K562 (cell line): ENCODE measurements around the gene NTRK1. TPM values are rescaled to one million over a fixed set of nuclear protein-coding genes. Genes with fewer than 3 reads are reported as not detected.

Experiments used
- ATAC-seq: fragments of 200-7000 bp; cut with Tn5 transposase; 3 replicates; pipeline ENCODE4 v1.9.1; 2020; ENCODE audit warnings: moderate library complexity
- BruUV-seq: library from RNA; stranded (reverse); fragments of 400-500 nt; replicated peaks from 2 replicates; lab custom pipeline; 2021; lab: Mats Ljungman, UMichigan
- CTCF ChIA-PET: fragments of 300-600 bp; formaldehyde crosslinking; extraction: SDS; loops from one replicate; lab custom pipeline; 2021; ENCODE audit warnings: low intra/inter-chr PET ratio; lab: Yijun Ruan, JAX
- POLR2A ChIA-PET: fragments of 300-600, 350-650 bp; sonication (Branson Sonifier 250); formaldehyde crosslinking; extraction: SDS; loops from one replicate; lab custom pipeline; 2021; ENCODE audit warnings: antibody characterized with exemption, inconsistent platforms; lab: Yijun Ruan, JAX
- DNase-seq, 4 experiments: peaks; one replicate each; pipeline versions ENCODE4 v3.0.0 to v3.0.0-alpha.2; 2011 to 2018; ENCODE audit warnings: low spot score in 3 of 4, mixed read lengths in 3 of 4; ENCODE audit errors: extremely low read depth in 1 of 4
- FAIRE-seq: peaks from 2 replicates; lab custom pipeline; 2011; peaks lifted over from hg19 to GRCh38; lab: Jason Lieb, UNC
- H2AFZ ChIP-seq: 2 replicates; pipeline ENCODE4 v1.6.0; 2011; ENCODE audit warnings: low read depth, low read length, control low read depth, inconsistent platforms
- H3K27ac ChIP-seq: fragments of 200-600 bp; 3 replicates; pipeline ENCODE4 v1.8.0; 2011; ENCODE audit warnings: low read depth, mild to moderate bottlenecking, control low read depth, inconsistent platforms, low read length, moderate library complexity, mixed read lengths; ENCODE audit errors: extremely low read depth
- H3K27me3 ChIP-seq, 2 experiments: fragments of 300-600 bp in 1 of 2; 2 replicates in 1 of 2; 3 replicates in 1 of 2; pipeline versions ENCODE4 v1.6.0 to v1.8.0; 2011; ENCODE audit warnings: inconsistent platforms in 2 of 2, low read length in 2 of 2, mild to moderate bottlenecking in 1 of 2, mixed read lengths in 1 of 2, moderate library complexity in 1 of 2; ENCODE audit not compliant: control insufficient read depth in 2 of 2, insufficient read depth in 2 of 2
- H3K36me3 ChIP-seq: fragments of 300-600 bp; 3 replicates; pipeline ENCODE4 v1.8.0; 2011; ENCODE audit warnings: mild to moderate bottlenecking, low read length, inconsistent platforms; ENCODE audit not compliant: control insufficient read depth, insufficient read depth
- H3K4me1 ChIP-seq, 2 experiments: fragments of 200-600 bp in 1 of 2; replicated peaks in 1 of 2; 2 replicates in 1 of 2; 3 replicates in 1 of 2; pipeline versions ENCODE4 v1.5.1 to v1.8.0; 2011; ENCODE audit warnings: inconsistent platforms in 2 of 2, low read length in 2 of 2, mild to moderate bottlenecking in 1 of 2, mixed read lengths in 1 of 2, moderate library complexity in 1 of 2; ENCODE audit not compliant: control insufficient read depth in 2 of 2, insufficient read depth in 2 of 2
- H3K4me2 ChIP-seq: 2 replicates; pipeline ENCODE4 v1.6.1; 2011; ENCODE audit warnings: low read length, control low read depth, inconsistent platforms, mixed read lengths; ENCODE audit not compliant: insufficient read depth
- H3K4me3 ChIP-seq: fragments of 200-600 bp; sonication (generic), shearing (Covaris generic); 2 replicates; pipeline ENCODE4 v1.5.1; 2016; ENCODE audit warnings: control low read depth, inconsistent platforms
- H3K79me2 ChIP-seq: fragments of 200-600 bp; 3 replicates; pipeline ENCODE4 v1.8.0; 2011; ENCODE audit warnings: low read length, inconsistent platforms; ENCODE audit not compliant: control insufficient read depth, insufficient read depth
- H3K9ac ChIP-seq, 2 experiments: 2 replicates each; pipeline versions ENCODE4 v1.6.0 to v1.6.1; 2011; ENCODE audit warnings: low read depth in 2 of 2, low read length in 2 of 2, control low read depth in 1 of 2, inconsistent platforms in 1 of 2, mild to moderate bottlenecking in 1 of 2, mixed read lengths in 1 of 2; ENCODE audit not compliant: insufficient read depth in 1 of 2
- H3K9me1 ChIP-seq: one replicate; pipeline ENCODE4 v1.6.0; 2011; ENCODE audit warnings: inconsistent platforms, mild to moderate bottlenecking, low read length, moderate library complexity; ENCODE audit not compliant: control insufficient read depth, insufficient read depth
- H3K9me3 ChIP-seq: replicated peaks from 2 replicates; pipeline ENCODE4 v1.5.1; 2011; ENCODE audit warnings: low read depth, low read length, inconsistent platforms; ENCODE audit not compliant: control insufficient read depth, insufficient read depth
- H4K20me1 ChIP-seq: replicated peaks from 2 replicates; pipeline ENCODE4 v1.6.1; 2011; ENCODE audit warnings: low read length, inconsistent platforms, mixed read lengths; ENCODE audit not compliant: control insufficient read depth, insufficient read depth
- BCL6 ChIP-seq: fragments of 250-450 bp; sonication (Bioruptor Pico); IDR thresholded peaks from 2 replicates; pipeline ENCODE4 v1.4.0; 2020
- BCOR ChIP-seq: fragments of 450-650 bp; IDR thresholded peaks from 2 replicates; pipeline ENCODE4 v1.6.1; 2016
- CREB1 ChIP-seq, 2 experiments: sonication (generic) in 1 of 2; formaldehyde crosslinking in 1 of 2; IDR thresholded peaks; 2 replicates each; pipeline versions ENCODE4 v1.6.1 to v1.8.0; 2012 to 2022; ENCODE audit warnings: inconsistent platforms in 1 of 2, mild to moderate bottlenecking in 1 of 2, missing genetic modification reagents in 1 of 2, moderate library complexity in 1 of 2
- E2F3 ChIP-seq: fragments of 250-450 bp; sonication (Bioruptor Pico); IDR thresholded peaks from 2 replicates; pipeline ENCODE4 v1.4.0; 2020; ENCODE audit warnings: mild to moderate bottlenecking
- E2F6 ChIP-seq, 2 experiments: IDR thresholded peaks; 2 replicates each; pipeline ENCODE4 v1.6.1; 2011; ENCODE audit warnings: borderline replicate concordance in 1 of 2, control low read depth in 1 of 2, low read depth in 1 of 2, low read length in 1 of 2, mild to moderate bottlenecking in 1 of 2, mixed read lengths in 1 of 2, moderate library complexity in 1 of 2; ENCODE audit not compliant: insufficient read depth in 1 of 2, insufficient read length in 1 of 2, poor library complexity in 1 of 2, severe bottlenecking in 1 of 2; ENCODE audit errors: extremely low read depth in 1 of 2
- EWSR1 ChIP-seq: fragments of 450-650 bp; IDR thresholded peaks from 2 replicates; pipeline ENCODE4 v1.6.1; 2018; ENCODE audit warnings: borderline replicate concordance, mild to moderate bottlenecking, low read depth, moderate library complexity; ENCODE audit not compliant: partially characterized antibody
- IFI16 ChIP-seq: fragments of 250-450 bp; sonication (Bioruptor Pico); IDR thresholded peaks from 2 replicates; pipeline ENCODE4 v2.1.2; 2022; ENCODE audit warnings: mild to moderate bottlenecking, inconsistent platforms
- LCOR ChIP-seq: sonication (generic); formaldehyde crosslinking; IDR thresholded peaks from 2 replicates; pipeline ENCODE4 v1.8.0; 2022; ENCODE audit warnings: mild to moderate bottlenecking, missing genetic modification reagents
- MBD2 ChIP-seq: sonication (generic); IDR thresholded peaks from 2 replicates; pipeline ENCODE4 v1.6.1; 2016; ENCODE audit warnings: low read depth, borderline replicate concordance
- MTA2 ChIP-seq: fragments of 450-650 bp; IDR thresholded peaks from 2 replicates; pipeline ENCODE4 v1.6.1; 2016; ENCODE audit warnings: low read depth
- NFE2 ChIP-seq: IDR thresholded peaks from 2 replicates; pipeline ENCODE4 v1.6.1; 2014; ENCODE audit warnings: antibody characterized with exemption, low read depth
- NR3C1 ChIP-seq: sonication (generic); formaldehyde crosslinking; IDR thresholded peaks from 2 replicates; pipeline ENCODE4 v1.8.1; 2022; ENCODE audit warnings: missing genetic modification reagents
- NUFIP1 ChIP-seq: fragments of 450-650 bp; IDR thresholded peaks from 2 replicates; pipeline ENCODE4 v1.6.1; 2018; ENCODE audit not compliant: partially characterized antibody
- PHB2 ChIP-seq: fragments of 450-650 bp; IDR thresholded peaks from 2 replicates; pipeline ENCODE4 v1.6.1; 2017; ENCODE audit warnings: low read depth
- POLR2B ChIP-seq: fragments of 450-650 bp; IDR thresholded peaks from 2 replicates; pipeline ENCODE4 v1.6.1; 2018; ENCODE audit warnings: low read depth; ENCODE audit not compliant: partially characterized antibody
- SPI1 ChIP-seq: IDR thresholded peaks from 2 replicates; pipeline ENCODE4 v1.6.1; 2011; ENCODE audit warnings: low read depth, low read length, control low read depth, borderline replicate concordance
- SREBF1 ChIP-seq: fragments of 150-350 bp; IDR thresholded peaks from 2 replicates; pipeline ENCODE4 v1.6.1; 2014; ENCODE audit warnings: antibody characterized with exemption, low read depth, low read length, borderline replicate concordance
- TCF7 ChIP-seq: sonication (generic); IDR thresholded peaks from 2 replicates; pipeline ENCODE4 v1.6.1; 2016; ENCODE audit warnings: antibody characterized with exemption, borderline replicate concordance
- ZBTB8A ChIP-seq: fragments of 450-650 bp; IDR thresholded peaks from 2 replicates; pipeline ENCODE4 v1.6.1; 2018; ENCODE audit warnings: mild to moderate bottlenecking, moderate library complexity; ENCODE audit not compliant: partially characterized antibody
- ZC3H8 ChIP-seq: fragments of 450-650 bp; IDR thresholded peaks from 2 replicates; pipeline ENCODE4 v1.6.1; 2017
- ZEB2 ChIP-seq: fragments of 450-650 bp; IDR thresholded peaks from 2 replicates; pipeline ENCODE4 v1.6.1; 2016
- ZFP1 ChIP-seq: fragments of 450-650 bp; formaldehyde crosslinking; IDR thresholded peaks from 2 replicates; pipeline ENCODE4 v1.4.0; 2020; ENCODE audit warnings: mild to moderate bottlenecking, mixed read lengths
- ZFP36 ChIP-seq: fragments of 150-350 bp; IDR thresholded peaks from 2 replicates; pipeline ENCODE4 v1.6.1; 2018; ENCODE audit warnings: low read length, low read depth; ENCODE audit not compliant: partially characterized antibody
- ZNF431 ChIP-seq: sonication (generic); formaldehyde crosslinking; IDR thresholded peaks from 2 replicates; pipeline ENCODE4 v1.8.0; 2022; ENCODE audit warnings: mild to moderate bottlenecking, missing genetic modification reagents
- ZNF695 ChIP-seq: fragments of 450-650 bp; formaldehyde crosslinking; IDR thresholded peaks from 2 replicates; pipeline ENCODE4 v1.4.0; 2020; ENCODE audit warnings: mild to moderate bottlenecking, moderate library complexity
- ZNF764 ChIP-seq: fragments of 250-450 bp; sonication (Bioruptor Pico); IDR thresholded peaks from 2 replicates; pipeline ENCODE4 v1.4.0; 2020; ENCODE audit warnings: low read depth, mild to moderate bottlenecking, moderate library complexity
- WGBS: fragments of 100-300 bp; shearing (Covaris generic); methylation state at CpG from one replicate; pipeline ENCODE4 v1.1.6; 2016; ENCODE audit warnings: low coverage, mixed read lengths; ENCODE audit not compliant: insufficient coverage; ENCODE audit errors: missing lambda C conversion rate; 5-methylcytosine and 5-hydroxymethylcytosine counted together
- in situ Hi-C: fragments of 300-500 bp; cut with MboI; formaldehyde crosslinking; loops from 4 replicates; pipeline ENCODE4 v1.15.0; 2018; ENCODE audit warnings: inconsistent platforms, mixed read lengths
- intact Hi-C: fragments of 100-400 bp; cut with micrococcal nuclease; formaldehyde crosslinking; loops from 2 replicates; pipeline ENCODE4 v1.14.2; 2022
- polyA plus RNA-seq, 8 experiments: library from polyadenylated mRNA; depleted of rRNA in 4 of 8; stranded (reverse) in 5 of 8; unstranded in 3 of 8; fragments of >200 nt; fragmentation: Nextera tagmentation in 2 of 8; fragmentation: Illumina TruSeq in 1 of 8; extraction: Ambion mirVana in 2 of 8; extraction: Trizol in 1 of 8; gene quantifications; 2 replicates each; pipeline versions ENCODE4 v1.2.1 to v1.2.3, GENCODE V29; 2011 to 2014; ENCODE audit warnings: inconsistent platforms in 1 of 8, missing spikeins in 1 of 8
- total RNA-seq, 7 experiments: library from RNA; depleted of rRNA in 6 of 7; stranded (reverse); fragments of >200 nt in 6 of 7; fragmentation: Illumina TruSeq in 2 of 7; extraction: Trizol in 2 of 7; gene quantifications; 2 replicates each; pipeline versions ENCODE4 v1.2.1 to v1.2.3, GENCODE V29; 2011 to 2021; ENCODE audit warnings: low replicate concordance in 1 of 7

NTRK1 gene
- total and polyA plus RNA-seq, 9 of the 15 experiments (the other 6 are each of a cell fraction or from before 2014, with no cell fraction given), result 0.46 to 30.0 (median 7.9) TPM

- Histone ChIP-seq H3K9ac (peak overlapping the region in 1 of 2 experiments; percentile 49; a peak in 1 of 4 replicates), H4K20me1 (no peaks in the 10 kb centered on the region), H3K36me3 (no peaks in the 10 kb centered on the region), H3K27ac (no peak overlapping the region), H3K9me1 (no peaks in the 10 kb centered on the region), H3K9me3 (no peaks in the 10 kb centered on the region), H3K4me1 (peaks cover 24 to 48% of the 10 kb centered on the region in 2 experiments), H2AFZ (0 out of 2 replicates have a peak overlapping the region, but pooled peaks have one; percentile 36), H3K79me2 (no peaks in the 10 kb centered on the region), H3K4me2 (no peak overlapping the region), H3K4me3 (no peak overlapping the region), H3K27me3 (no peaks in the 10 kb centered on the region)
- CTCF ChIA-PET, result no interaction called here
- FAIRE-seq, result peak; percentile 49
- in situ Hi-C loops, result no loop called here
- ATAC-seq, result peak; percentile 49
- 22% methylated on average over 10 of the region's 12 CpGs for WGBS
- intact Hi-C loops, result no loop called here
- DNase-seq, result peak in 2 of 4 experiments; percentile 53 to 59
- BruUV-seq, result no TSS peak
- POLR2A ChIA-PET, result interaction anchor here (0.6 to 1.8 kb wide), 7 partner anchors 10 to 211 kb away, joined by 3 to 7 read pairs (median 6); no protein-coding TSS in a partner anchor
- TF ChIP-seq POLR2B (no peak), ZBTB8A (no peak), TCF7 (no peak), E2F6 (IDR thresholded peaks at IDR 0.05; ENCODE audit: borderline replicate concordance in 1 of 2, extremely low read depth in 1 of 2, insufficient read depth in 1 of 2, insufficient read length in 1 of 2, low read depth in 1 of 2, low read length in 1 of 2, poor library complexity in 1 of 2, severe bottlenecking in 1 of 2) (peak in 1 of 2 experiments; percentile 8), EWSR1 (no peak), MTA2 (no peak), ZFP36 (peak; percentile 56), NFE2 (peak; percentile 35), SPI1 (no peak), ZC3H8 (no peak), BCOR (peak; percentile 56; the same call in 1 of the 2 replicates), ZNF695 (CRISPR knock-in tag) (no peak), ZEB2 (no peak), ZFP1 (CRISPR knock-in tag) (no peak), ZNF764 (CRISPR knock-in tag) (no peak), IFI16 (no peak), NUFIP1 (no peak), PHB2 (no peak), MBD2 (no peak), NR3C1 (CRISPR knock-in tag) (no peak), BCL6 (CRISPR knock-in tag) (no peak), E2F3 (CRISPR knock-in tag) (no peak), CREB1 (IDR thresholded peaks at IDR 0.05) (no peak), CREB1 (CRISPR knock-in tag; IDR thresholded peaks at IDR 0.05) (no peak), LCOR (CRISPR knock-in tag) (no peak), SREBF1 (no peak), ZNF431 (CRISPR knock-in tag) (no peak)
Observed at GRCh38 chr1:156899956-156900718, 39.5 kb downstream of the NTRK1 start.
